Esophagus squamous epithelium (tissue), 5 donors: Measurements from ENCODE around the gene GRIK4. TPM values are rescaled to one million over a fixed set of nuclear protein-coding genes. Genes with fewer than 3 reads are reported as not detected.

Experiments
- DNase-seq: peaks from one replicate; lab custom pipeline; 2025; lab: John Stamatoyannopoulos, UW
- H3K27ac ChIP-seq, 4 donors: fragments of 200-600 bp; sonication (generic); one replicate each; pipeline ENCODE4 v1.5.1; 2016 to 2019; ENCODE audit warnings: mild to moderate bottlenecking in 1 of 4
- H3K27me3 ChIP-seq, 4 donors: fragments of 200-600 bp; sonication (generic); 1 replicate in 3 of 4; 2 replicates in 1 of 4; pipeline versions ENCODE4 v1.5.1 to v1.6.0; 2017 to 2021; ENCODE audit warnings: antibody characterized with exemption in 1 of 4
- H3K36me3 ChIP-seq, 3 donors: fragments of 200-600 bp; sonication (generic); one replicate each; pipeline ENCODE4 v1.5.1; 2016 to 2019
- H3K4me1 ChIP-seq, 3 donors: fragments of 200-600 bp; sonication (generic); one replicate each; pipeline ENCODE4 v1.5.1; 2017 to 2019
- H3K4me3 ChIP-seq, 4 donors: fragments of 200-600 bp; sonication (generic); 1 replicate in 3 of 4; 2 replicates in 1 of 4; pipeline ENCODE4 v1.5.1; 2016 to 2019; ENCODE audit warnings: mild to moderate bottlenecking in 2 of 4, moderate library complexity in 1 of 4
- H3K9me3 ChIP-seq, 3 donors: fragments of 200-600 bp; sonication (generic); one replicate each; pipeline ENCODE4 v1.5.1; 2016 to 2019
- CTCF ChIP-seq, 6 experiments: fragments of 450-650 bp in 4 of 6; fragments of 200-600 bp in 2 of 6; sonication (generic) in 2 of 6; IDR thresholded peaks; one replicate each; pipeline ENCODE4 v1.5.1; 2016 to 2019; ENCODE audit warnings: antibody characterized with exemption in 6 of 6, mild to moderate bottlenecking in 4 of 6, moderate library complexity in 4 of 6
- POLR2A ChIP-seq, 4 donors: fragments of 450-650 bp; IDR thresholded peaks; one replicate each; pipeline ENCODE4 v1.6.1; 2017; ENCODE audit warnings: antibody characterized with exemption in 4 of 4, mild to moderate bottlenecking in 4 of 4, moderate library complexity in 3 of 4
- WGBS, 2 donors: methylation state at CpG; one replicate each; pipeline ENCODE4 v1.1.5; 2018; 5-methylcytosine and 5-hydroxymethylcytosine counted together
- intact Hi-C: fragments of 100-400 bp; cut with DNase I; formaldehyde crosslinking; loops from one replicate; pipeline ENCODE4 v1.15.0; 2022
- total RNA-seq, 4 donors: library from RNA; depleted of rRNA; stranded (reverse); fragments of >200 nt; gene quantifications; one replicate each; pipeline ENCODE4 v1.1.0, GENCODE V29; 2016
- donor health status: DM: yes; HTN: yes; CAD: no.

Gene GRIK4
- total RNA-seq, 4 donors from 2014 or later, result 0.15 to 0.19 TPM; not detected in 2

GRCh38 chr11:120471994-120472393, 39.6 kb upstream of the GRIK4 start:
- H3K4me3 ChIP-seq, result no peak overlapping the region
- H3K4me1 ChIP-seq, result no peaks in the 10 kb centered on the region
- DNase-seq, result no peak
- peaks cover 16 to 100% (median 22%) of the 10 kb centered on the region in 3 donors for H3K36me3 ChIP-seq
- H3K27ac ChIP-seq, result no peak overlapping the region
- no peaks in the 10 kb centered on the region for H3K27me3 ChIP-seq
- TF ChIP-seq POLR2A (IDR thresholded peaks at IDR 0.05), result no peak
- TF ChIP-seq CTCF (IDR thresholded peaks at IDR 0.05), result no peak
- WGBS, 2 donors, result 93 to 94% methylated on average over 3 of the region's 3 CpGs
- H3K9me3 ChIP-seq, result no peaks in the 10 kb centered on the region
- intact Hi-C loops, result no loop called here

GRCh38 chr11:120473503-120473902, 38.0 kb upstream of the GRIK4 start:
- 84 to 86% methylated on average over 3 of the region's 3 CpGs for WGBS, 2 donors
- H3K4me1 ChIP-seq, result no peaks in the 10 kb centered on the region
- TF ChIP-seq CTCF (IDR thresholded peaks at IDR 0.05) (no peak), POLR2A (IDR thresholded peaks at IDR 0.05) (no peak)
- intact Hi-C loops, result no loop called here
- no peaks in the 10 kb centered on the region for H3K9me3 ChIP-seq
- no peak overlapping the region for H3K27ac ChIP-seq
- DNase-seq, result no peak
- peaks cover 12 to 100% (median 29%) of the 10 kb centered on the region in 3 donors for H3K36me3 ChIP-seq
- H3K27me3 ChIP-seq, result no peaks in the 10 kb centered on the region
- H3K4me3 ChIP-seq, result no peak overlapping the region

- Histone ChIP-seq H3K9me3 (no peaks in the 10 kb centered on the region), H3K4me3 (no peak overlapping the region), H3K27ac (no peak overlapping the region), H3K36me3 (peaks cover 0 to 100% (median 19%) of the 10 kb centered on the region in 3 donors), H3K27me3 (no peaks in the 10 kb centered on the region), H3K4me1 (no peaks in the 10 kb centered on the region)
- no peak for TF ChIP-seq POLR2A (IDR thresholded peaks at IDR 0.05)
- no peak for TF ChIP-seq CTCF (IDR thresholded peaks at IDR 0.05)
- intact Hi-C loops, result no loop called here
- DNase-seq, result no peak
- 86 to 97% methylated on average over 1 to 6 of the region's 6 CpGs for WGBS, 2 donors
These were observed 29.4 kb upstream of the GRIK4 start for GRCh38 chr11:120482149-120482548.

GRCh38 chr11:120484722-120485121, 26.8 kb upstream of the GRIK4 start:
- intact Hi-C loops, result no loop called here
- H3K36me3 ChIP-seq, result peaks cover 0 to 88% (median 10%) of the 10 kb centered on the region in 3 donors
- H3K4me1 ChIP-seq, result no peaks in the 10 kb centered on the region
- WGBS, 2 donors, result 66 to 94% methylated on average over 3 of the region's 3 CpGs
- H3K27ac ChIP-seq, result no peak overlapping the region
- no peak for TF ChIP-seq POLR2A (IDR thresholded peaks at IDR 0.05)
- no peak for TF ChIP-seq CTCF (IDR thresholded peaks at IDR 0.05)
- DNase-seq, result no peak
- no peaks in the 10 kb centered on the region for H3K27me3 ChIP-seq
- H3K9me3 ChIP-seq, result no peaks in the 10 kb centered on the region
- no peak overlapping the region for H3K4me3 ChIP-seq

- Histone ChIP-seq H3K27ac (no peak overlapping the region), H3K9me3 (no peaks in the 10 kb centered on the region), H3K4me3 (no peak overlapping the region), H3K4me1 (no peaks in the 10 kb centered on the region), H3K36me3 (peaks cover 0 to 88% (median 5%) of the 10 kb centered on the region in 3 donors), H3K27me3 (no peaks in the 10 kb centered on the region)
- no peak for TF ChIP-seq POLR2A (IDR thresholded peaks at IDR 0.05)
- TF ChIP-seq CTCF (IDR thresholded peaks at IDR 0.05), result no peak
- 95 to 98% methylated on average over 5 of the region's 5 CpGs for WGBS, 2 donors
- DNase-seq, result no peak
- intact Hi-C loops, result no loop called here
These were observed 25.4 kb upstream of the GRIK4 start for GRCh38 chr11:120486138-120486537.
